OCI-LY7 (cell line): Measurements from ENCODE around the gene MAPKAPK3.

Source experiments
- EZH2phosphoT487 ChIP-seq: fragments of 200-600 bp; sonication (generic); IDR thresholded peaks from 2 replicates; pipeline ENCODE4 v1.6.1; 2018; ENCODE audit warnings: low read depth, borderline replicate concordance, mild to moderate bottlenecking, mixed run types, antibody characterized with exemption, low read length, moderate library complexity, mixed read lengths
- TF ChIP-seq, protein P1 (sequence below): fragments of 200-600 bp; sonication (generic); conservative IDR thresholded peaks from 2 replicates; pipeline ENCODE4 v1.5.1; 2014; ENCODE audit warnings: mild to moderate bottlenecking, antibody characterized with exemption, low read length, moderate library complexity, mixed read lengths

DNA sequence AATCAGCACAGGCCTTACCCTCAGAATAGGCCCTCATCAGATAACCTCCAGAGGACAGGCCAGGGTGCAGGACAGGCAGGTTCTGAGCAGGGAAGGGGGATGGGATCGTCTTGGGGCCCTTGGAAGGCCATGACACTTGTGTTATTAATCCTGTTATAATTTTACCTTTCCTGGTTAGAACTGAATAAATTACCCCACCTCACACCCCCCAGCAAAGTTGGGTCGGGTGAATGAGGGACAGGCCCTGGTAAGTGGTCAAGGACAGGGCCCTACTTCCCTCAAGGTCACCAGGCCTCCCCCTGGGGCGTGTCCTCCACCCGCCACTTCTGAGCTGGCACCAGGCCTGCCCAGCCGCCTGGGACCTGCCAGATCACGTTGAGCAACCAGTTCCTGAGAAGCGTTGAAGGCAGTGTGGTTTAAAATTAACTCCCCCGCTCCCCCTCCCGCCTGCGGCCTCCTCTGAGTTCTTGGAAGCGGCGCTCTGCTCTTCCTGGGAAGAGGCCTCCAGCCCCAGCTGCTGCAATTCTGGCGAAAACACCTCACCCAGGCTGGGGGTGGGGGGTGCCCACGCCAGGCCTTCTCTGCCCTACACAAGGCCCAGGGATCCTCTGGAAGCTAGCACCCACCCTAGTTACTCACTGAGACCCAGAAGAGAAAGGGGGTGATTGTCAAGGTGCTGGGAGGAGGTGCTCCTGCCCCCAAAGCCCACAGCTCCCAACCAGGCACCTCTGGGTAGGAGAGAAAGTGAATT, 15.9 kb upstream of the MAPKAPK3 start:
- TF ChIP-seq, protein P1, sequence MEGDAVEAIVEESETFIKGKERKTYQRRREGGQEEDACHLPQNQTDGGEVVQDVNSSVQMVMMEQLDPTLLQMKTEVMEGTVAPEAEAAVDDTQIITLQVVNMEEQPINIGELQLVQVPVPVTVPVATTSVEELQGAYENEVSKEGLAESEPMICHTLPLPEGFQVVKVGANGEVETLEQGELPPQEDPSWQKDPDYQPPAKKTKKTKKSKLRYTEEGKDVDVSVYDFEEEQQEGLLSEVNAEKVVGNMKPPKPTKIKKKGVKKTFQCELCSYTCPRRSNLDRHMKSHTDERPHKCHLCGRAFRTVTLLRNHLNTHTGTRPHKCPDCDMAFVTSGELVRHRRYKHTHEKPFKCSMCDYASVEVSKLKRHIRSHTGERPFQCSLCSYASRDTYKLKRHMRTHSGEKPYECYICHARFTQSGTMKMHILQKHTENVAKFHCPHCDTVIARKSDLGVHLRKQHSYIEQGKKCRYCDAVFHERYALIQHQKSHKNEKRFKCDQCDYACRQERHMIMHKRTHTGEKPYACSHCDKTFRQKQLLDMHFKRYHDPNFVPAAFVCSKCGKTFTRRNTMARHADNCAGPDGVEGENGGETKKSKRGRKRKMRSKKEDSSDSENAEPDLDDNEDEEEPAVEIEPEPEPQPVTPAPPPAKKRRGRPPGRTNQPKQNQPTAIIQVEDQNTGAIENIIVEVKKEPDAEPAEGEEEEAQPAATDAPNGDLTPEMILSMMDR: no peak
- TF ChIP-seq EZH2phosphoT487: no peak
